WERI-Rb-1 (cell line): ENCODE results near the gene MS4A10.
A peak's percentile ranks its signal among the peaks of the same experiment; 100 is the strongest.

ENCODE experiments used
- DNase-seq: peaks from one replicate; pipeline ENCODE4 v3.0.0-alpha.2; 2020
- H3K27ac ChIP-seq: fragments of 250-450 bp; sonication (Bioruptor Pico); 2 replicates; pipeline ENCODE4 v1.5.1; 2020; ENCODE audit warnings: mild to moderate bottlenecking, moderate library complexity
- H3K27me3 ChIP-seq: fragments of 250-450 bp; sonication (Bioruptor Pico); 2 replicates; pipeline ENCODE4 v1.5.1; 2021; ENCODE audit warnings: mild to moderate bottlenecking, low read depth, moderate library complexity; ENCODE audit not compliant: insufficient read depth, severe bottlenecking
- H3K36me3 ChIP-seq: fragments of 250-450 bp; sonication (Bioruptor Pico); 2 replicates; pipeline ENCODE4 v1.5.1; 2020; ENCODE audit warnings: mild to moderate bottlenecking, moderate library complexity
- H3K4me3 ChIP-seq: 2 replicates; pipeline ENCODE4 v1.5.1; 2011; ENCODE audit warnings: low read depth, mild to moderate bottlenecking, control low read depth, low read length
- H3K9me3 ChIP-seq: fragments of 250-450 bp; sonication (Bioruptor Pico); 2 replicates; pipeline ENCODE4 v1.5.1; 2021; ENCODE audit warnings: mild to moderate bottlenecking, moderate library complexity; ENCODE audit not compliant: severe bottlenecking
- CTCF ChIP-seq: IDR thresholded peaks from 2 replicates; pipeline ENCODE4 v1.5.1; 2011; ENCODE audit warnings: low read depth, mild to moderate bottlenecking, control low read depth, inconsistent platforms, low read length

Gene MS4A10

GRCh38 chr11:60785136-60785535, at the start of gene MS4A10:
Gene MS4A10 (plus strand): TSS chr11:60785333. CDS start chr11:60790336, 5,003 bp downstream.
- Histone ChIP-seq H3K27me3 (no peaks in the 10 kb centered on the region), H3K9me3 (no peaks in the 10 kb centered on the region), H3K4me3 (no peak within 1 kb of the TSS), H3K36me3 (no peaks in the 10 kb centered on the region), H3K27ac (no peak within 1 kb of the TSS)
- DNase-seq, result no peak
- TF ChIP-seq CTCF, result no peak

DNA sequence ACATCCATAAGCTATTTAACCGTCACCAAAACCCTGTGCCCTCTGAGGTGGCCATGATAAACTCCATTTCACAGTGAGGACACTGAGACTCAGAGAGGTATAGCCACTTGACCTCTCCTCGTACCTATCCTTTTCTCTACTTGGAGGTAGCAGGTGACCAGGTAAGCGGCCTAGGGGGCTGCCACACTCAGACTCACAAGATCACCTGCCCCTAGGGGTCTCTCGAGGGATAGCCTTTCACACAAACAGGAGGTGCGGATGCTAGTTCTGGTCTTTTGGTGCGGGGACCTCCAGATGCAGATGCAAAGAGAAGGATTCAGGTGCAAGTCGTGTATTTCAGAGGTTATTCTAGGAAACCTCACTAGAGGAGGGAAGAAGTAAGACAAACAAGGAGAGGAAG, 46.0 kb upstream of the MS4A10 start:
- H3K9me3 ChIP-seq, result no peaks in the 10 kb centered on the region
- no peaks in the 10 kb centered on the region for H3K36me3 ChIP-seq
- peaks cover 5% of the 10 kb centered on the region for H3K27me3 ChIP-seq
- peak; percentile 29; the same call in 1 of the 2 replicates for TF ChIP-seq CTCF
- H3K27ac ChIP-seq, result no peak overlapping the region
- H3K4me3 ChIP-seq, result no peak overlapping the region
- DNase-seq, result no peak

DNA sequence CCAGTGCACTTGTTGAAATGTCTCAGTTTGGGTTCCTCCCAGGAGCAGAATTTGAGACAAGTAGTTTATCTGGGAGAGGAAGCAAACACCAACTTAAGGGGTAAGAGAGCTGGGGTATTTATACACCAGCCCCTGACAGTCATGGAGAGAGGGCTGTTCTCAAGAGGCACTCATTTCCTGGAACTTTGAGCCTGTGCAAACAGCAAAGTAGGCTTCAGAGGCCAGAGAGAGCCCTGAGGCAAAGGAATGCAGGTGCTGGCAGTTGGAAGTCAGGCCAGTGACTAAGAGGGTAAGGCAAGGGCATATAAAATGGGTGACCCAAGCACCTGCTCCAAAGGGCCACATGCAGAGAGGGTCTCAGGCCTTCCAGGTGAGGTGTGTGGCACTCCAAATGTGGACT, 44.6 kb upstream of the MS4A10 start:
- Histone ChIP-seq H3K27ac (no peak overlapping the region), H3K9me3 (no peaks in the 10 kb centered on the region), H3K4me3 (no peak overlapping the region), H3K27me3 (peaks cover 7% of the 10 kb centered on the region), H3K36me3 (no peaks in the 10 kb centered on the region)
- TF ChIP-seq CTCF, result no peak
- no peak for DNase-seq

DNA sequence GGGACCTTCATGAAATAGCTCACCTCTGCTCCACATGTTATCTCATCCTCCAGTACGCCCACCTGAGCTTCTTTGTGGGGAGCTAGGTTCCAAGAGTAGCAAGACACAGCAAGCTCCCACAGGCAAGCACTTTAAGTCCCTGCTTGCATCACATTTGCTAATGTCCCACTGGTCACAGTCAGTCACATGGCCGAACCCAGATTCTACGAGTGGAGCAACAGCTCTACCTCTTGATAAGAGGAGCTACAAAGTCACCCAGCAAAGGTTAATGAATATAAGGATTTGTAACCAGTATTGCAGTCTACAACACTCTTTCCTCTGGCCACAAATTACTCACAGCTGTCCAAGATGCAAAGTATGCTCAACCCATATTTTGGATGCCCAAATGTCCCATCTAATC, 43.7 kb upstream of the MS4A10 start:
- Histone ChIP-seq H3K27ac (no peak overlapping the region), H3K36me3 (no peaks in the 10 kb centered on the region), H3K27me3 (peaks cover 7% of the 10 kb centered on the region), H3K4me3 (no peak overlapping the region), H3K9me3 (no peaks in the 10 kb centered on the region)
- DNase-seq, result no peak
- TF ChIP-seq CTCF, result no peak

- Histone ChIP-seq H3K36me3 (no peaks in the 10 kb centered on the region), H3K27me3 (peaks cover 7% of the 10 kb centered on the region), H3K27ac (no peak overlapping the region), H3K4me3 (no peak overlapping the region), H3K9me3 (no peaks in the 10 kb centered on the region)
- no peak for TF ChIP-seq CTCF
- DNase-seq, result no peak
Measured at GRCh38 chr11:60743058-60743457, 42.1 kb upstream of the MS4A10 start.

DNA sequence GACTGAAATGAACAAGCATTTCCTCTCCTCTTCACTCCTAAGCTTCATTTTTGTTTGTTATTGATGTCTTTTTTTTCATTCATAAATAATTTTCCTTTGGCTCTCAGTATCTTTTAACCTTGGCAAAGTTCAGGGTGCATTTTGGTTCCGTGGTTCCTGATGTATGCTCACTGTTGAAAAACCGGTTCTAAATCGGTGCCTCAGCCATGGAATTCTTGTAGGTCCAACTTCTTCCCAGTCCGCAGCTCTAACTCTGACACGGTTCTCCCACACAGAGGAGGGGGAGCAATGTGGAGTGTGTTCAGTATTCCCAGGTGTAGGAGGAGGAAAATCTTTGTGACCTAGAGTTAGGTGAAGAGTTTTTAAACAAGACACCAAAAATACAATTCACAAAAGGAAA, 41.0 kb upstream of the MS4A10 start:
- no peaks in the 10 kb centered on the region for H3K9me3 ChIP-seq
- TF ChIP-seq CTCF, result no peak
- H3K27me3 ChIP-seq, result peaks cover 3% of the 10 kb centered on the region
- no peak overlapping the region for H3K27ac ChIP-seq
- no peak overlapping the region for H3K4me3 ChIP-seq
- no peaks in the 10 kb centered on the region for H3K36me3 ChIP-seq
- DNase-seq, result no peak
